Nephron progenitor cell (in vitro differentiated cells): ENCODE measurements around the gene DPYSL4.

Experiments used
- DNase-seq: peaks from one replicate; pipeline ENCODE4 v3.0.0; 2021
- H3K27ac Mint-ChIP-seq: 2 replicates; pipeline ENCODE4 v1.8.0; 2021; ENCODE audit warnings: mild to moderate bottlenecking, moderate library complexity, mixed read lengths
- H3K27me3 Mint-ChIP-seq: 2 replicates; pipeline ENCODE4 v1.8.0; 2021; ENCODE audit warnings: mild to moderate bottlenecking, low read depth, mixed read lengths; ENCODE audit not compliant: poor library complexity
- H3K36me3 Mint-ChIP-seq: 2 replicates; pipeline ENCODE4 v1.8.0; 2021; ENCODE audit warnings: low read depth, mixed read lengths
- H3K4me1 Mint-ChIP-seq: 2 replicates; pipeline ENCODE4 v1.8.0; 2021; ENCODE audit warnings: mixed read lengths
- H3K4me3 Mint-ChIP-seq: 2 replicates; pipeline ENCODE4 v1.8.0; 2021; ENCODE audit warnings: mild to moderate bottlenecking, moderate library complexity, mixed read lengths
- H3K9me3 Mint-ChIP-seq: 2 replicates; pipeline ENCODE4 v1.8.0; 2021; ENCODE audit warnings: mild to moderate bottlenecking, moderate library complexity, mixed read lengths
- CTCF ChIP-seq: fragments of 200-600 bp; sonication (generic); IDR thresholded peaks from 2 replicates; pipeline ENCODE4 v1.5.0; 2021; ENCODE audit warnings: antibody characterized with exemption

Gene DPYSL4

GRCh38 chr10:132228616-132229015 lies 41.9 kb downstream of the DPYSL4 start:
- TF ChIP-seq CTCF = no peak
- no peaks in the 10 kb centered on the region for H3K36me3 Mint-ChIP-seq
- no peak overlapping the region for H3K27ac Mint-ChIP-seq
- DNase-seq = no peak
- no peak overlapping the region for H3K4me3 Mint-ChIP-seq
- H3K4me1 Mint-ChIP-seq = peaks cover 30% of the 10 kb centered on the region
- peaks cover 11% of the 10 kb centered on the region for H3K27me3 Mint-ChIP-seq
- no peaks in the 10 kb centered on the region for H3K9me3 Mint-ChIP-seq

- H3K9me3 Mint-ChIP-seq = no peaks in the 10 kb centered on the region
- peaks cover 27% of the 10 kb centered on the region for H3K4me1 Mint-ChIP-seq
- no peak for DNase-seq
- H3K4me3 Mint-ChIP-seq = no peak overlapping the region
- no peak overlapping the region for H3K27ac Mint-ChIP-seq
- H3K27me3 Mint-ChIP-seq = peaks cover 11% of the 10 kb centered on the region
- no peak for TF ChIP-seq CTCF
- H3K36me3 Mint-ChIP-seq = no peaks in the 10 kb centered on the region
These were observed 42.3 kb downstream of the DPYSL4 start for GRCh38 chr10:132229096-132229495.

- no peak for DNase-seq
- no peak overlapping the region for H3K27ac Mint-ChIP-seq
- H3K4me3 Mint-ChIP-seq = no peak overlapping the region
- no peaks in the 10 kb centered on the region for H3K9me3 Mint-ChIP-seq
- no peak for TF ChIP-seq CTCF
- H3K4me1 Mint-ChIP-seq = peaks cover 27% of the 10 kb centered on the region
- H3K36me3 Mint-ChIP-seq = no peaks in the 10 kb centered on the region
- peaks cover 11% of the 10 kb centered on the region for H3K27me3 Mint-ChIP-seq
These were observed 43.2 kb downstream of the DPYSL4 start for GRCh38 chr10:132229834-132230556.

GRCh38 chr10:132230557-132231210 lies 43.9 kb downstream of the DPYSL4 start:
- TF ChIP-seq CTCF = no peak
- no peak for DNase-seq
- Mint-ChIP-seq H3K27ac (peak overlapping the region; percentile 48), H3K4me1 (peaks cover 27% of the 10 kb centered on the region), H3K4me3 (no peak overlapping the region), H3K9me3 (no peaks in the 10 kb centered on the region), H3K36me3 (no peaks in the 10 kb centered on the region), H3K27me3 (peaks cover 11% of the 10 kb centered on the region)

- H3K4me3 Mint-ChIP-seq = no peak overlapping the region
- no peaks in the 10 kb centered on the region for H3K9me3 Mint-ChIP-seq
- no peak overlapping the region for H3K27ac Mint-ChIP-seq
- H3K4me1 Mint-ChIP-seq = peaks cover 27% of the 10 kb centered on the region
- H3K36me3 Mint-ChIP-seq = no peaks in the 10 kb centered on the region
- no peak for DNase-seq
- TF ChIP-seq CTCF = no peak
- peaks cover 11% of the 10 kb centered on the region for H3K27me3 Mint-ChIP-seq
These were observed 44.9 kb downstream of the DPYSL4 start for GRCh38 chr10:132231656-132232022.
